Measurements from ENCODE around the gene TNNT1.

DNA sequence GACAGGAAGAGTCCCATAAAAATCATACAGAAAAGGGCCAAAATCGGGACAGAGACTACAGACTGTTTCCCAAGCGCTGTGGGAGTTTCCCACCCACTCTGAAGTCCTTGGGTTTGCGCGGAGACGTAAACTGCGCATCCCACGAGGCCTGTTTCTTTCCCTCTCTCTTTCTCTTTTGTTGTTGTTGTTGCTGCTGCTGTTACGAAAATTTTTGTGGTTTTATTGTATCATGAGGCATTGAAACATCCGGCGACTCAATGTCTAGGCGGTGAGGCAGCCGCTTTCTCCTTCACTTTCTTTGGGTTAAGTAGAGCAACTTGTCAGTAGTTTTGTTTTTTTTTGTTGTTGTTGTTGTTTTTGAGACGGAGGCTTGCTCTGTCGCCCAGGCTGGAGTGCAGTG lies 30.0 kb downstream of the TNNT1 start:
- no peak for TF ChIP-seq POLR2A (IDR thresholded peaks at IDR 0.05)
- TF ChIP-seq, protein P1, sequence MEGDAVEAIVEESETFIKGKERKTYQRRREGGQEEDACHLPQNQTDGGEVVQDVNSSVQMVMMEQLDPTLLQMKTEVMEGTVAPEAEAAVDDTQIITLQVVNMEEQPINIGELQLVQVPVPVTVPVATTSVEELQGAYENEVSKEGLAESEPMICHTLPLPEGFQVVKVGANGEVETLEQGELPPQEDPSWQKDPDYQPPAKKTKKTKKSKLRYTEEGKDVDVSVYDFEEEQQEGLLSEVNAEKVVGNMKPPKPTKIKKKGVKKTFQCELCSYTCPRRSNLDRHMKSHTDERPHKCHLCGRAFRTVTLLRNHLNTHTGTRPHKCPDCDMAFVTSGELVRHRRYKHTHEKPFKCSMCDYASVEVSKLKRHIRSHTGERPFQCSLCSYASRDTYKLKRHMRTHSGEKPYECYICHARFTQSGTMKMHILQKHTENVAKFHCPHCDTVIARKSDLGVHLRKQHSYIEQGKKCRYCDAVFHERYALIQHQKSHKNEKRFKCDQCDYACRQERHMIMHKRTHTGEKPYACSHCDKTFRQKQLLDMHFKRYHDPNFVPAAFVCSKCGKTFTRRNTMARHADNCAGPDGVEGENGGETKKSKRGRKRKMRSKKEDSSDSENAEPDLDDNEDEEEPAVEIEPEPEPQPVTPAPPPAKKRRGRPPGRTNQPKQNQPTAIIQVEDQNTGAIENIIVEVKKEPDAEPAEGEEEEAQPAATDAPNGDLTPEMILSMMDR (IDR thresholded peaks at IDR 0.05) = no peak
